Keratinocyte (primary cell): ENCODE data around the gene SUPT16H. TPM values are rescaled to one million over a fixed set of nuclear protein-coding genes. Genes with fewer than 3 reads are reported as not detected.

ENCODE experiments used
- DNase-seq: peaks from one replicate; pipeline ENCODE4 v3.0.0-alpha.2; 2011; ENCODE audit warnings: low read depth, missing footprints, low spot score
- FAIRE-seq: peaks from 2 replicates; lab custom pipeline; 2011; peaks lifted over from hg19 to GRCh38; lab: Jason Lieb, UNC
- H2AFZ ChIP-seq: 2 replicates; pipeline ENCODE4 v1.6.0; 2012; ENCODE audit warnings: low read length, control low read depth, inconsistent platforms; ENCODE audit not compliant: control insufficient read depth
- H3K27ac ChIP-seq: 2 replicates; pipeline ENCODE4 v1.5.1; 2011; ENCODE audit warnings: low read length; ENCODE audit not compliant: control insufficient read depth, insufficient read depth
- H3K27me3 ChIP-seq: 3 replicates; pipeline ENCODE4 v1.6.0; 2011; ENCODE audit warnings: low read length; ENCODE audit not compliant: control insufficient read depth, insufficient read depth; ENCODE audit errors: extremely low read depth
- H3K36me3 ChIP-seq, 2 experiments: 2 replicates in 1 of 2; 3 replicates in 1 of 2; pipeline ENCODE4 v1.5.1; 2011; ENCODE audit warnings: low read length in 2 of 2, mild to moderate bottlenecking in 1 of 2; ENCODE audit not compliant: control insufficient read depth in 2 of 2, insufficient read depth in 2 of 2; ENCODE audit errors: extremely low read depth in 1 of 2
- H3K4me1 ChIP-seq: 3 replicates; pipeline ENCODE4 v1.5.1; 2011; ENCODE audit warnings: low read length; ENCODE audit not compliant: control insufficient read depth, insufficient read depth; ENCODE audit errors: extremely low read depth
- H3K4me2 ChIP-seq: 3 replicates; pipeline ENCODE4 v1.6.0; 2011; ENCODE audit warnings: low read depth, low read length; ENCODE audit not compliant: control insufficient read depth, insufficient read depth; ENCODE audit errors: extremely low read depth
- H3K4me3 ChIP-seq, 3 experiments: fragments of 200-600 bp in 1 of 3; sonication (generic) in 1 of 3; 2 replicates in 2 of 3; 3 replicates in 1 of 3; pipeline ENCODE4 v1.5.1; 2011 to 2016; ENCODE audit warnings: low read length in 3 of 3, mild to moderate bottlenecking in 3 of 3, control low read depth in 2 of 3, inconsistent platforms in 1 of 3, low read depth in 1 of 3, mixed read lengths in 1 of 3, mixed run types in 1 of 3, moderate library complexity in 1 of 3; ENCODE audit not compliant: control insufficient read depth in 2 of 3, insufficient read depth in 2 of 3; ENCODE audit errors: extremely low read depth in 1 of 3
- H3K79me2 ChIP-seq: 2 replicates; pipeline ENCODE4 v1.6.0; 2012; ENCODE audit warnings: low read length; ENCODE audit not compliant: control insufficient read depth, insufficient read depth
- H3K9ac ChIP-seq: 3 replicates; pipeline ENCODE4 v1.6.0; 2011; ENCODE audit warnings: low read length; ENCODE audit not compliant: control insufficient read depth, insufficient read depth; ENCODE audit errors: extremely low read depth
- H3K9me1 ChIP-seq: 3 replicates; pipeline ENCODE4 v1.6.0; 2011; ENCODE audit warnings: low read length; ENCODE audit not compliant: control insufficient read depth, insufficient read depth; ENCODE audit errors: extremely low read depth
- H3K9me3 ChIP-seq: 2 replicates; pipeline ENCODE4 v1.5.1; 2012; ENCODE audit warnings: low read depth, low read length; ENCODE audit not compliant: control insufficient read depth
- H4K20me1 ChIP-seq: 3 replicates; pipeline ENCODE4 v1.6.0; 2011; ENCODE audit warnings: low read length; ENCODE audit not compliant: control insufficient read depth, insufficient read depth; ENCODE audit errors: extremely low read depth
- EZH2 ChIP-seq: IDR thresholded peaks from one replicate; pipeline ENCODE4 v1.6.1; 2012; ENCODE audit warnings: inconsistent platforms, mild to moderate bottlenecking, low read length, moderate library complexity
- dilution Hi-C: fragments of 300-500 bp; cut with MboI; formaldehyde crosslinking; loops from one replicate; pipeline ENCODE4 v1.7.0; 2020; ENCODE audit warnings: low sequenced_read_pairs; ENCODE audit not compliant: extremely low pct_ligation_motif_present
- polyA plus RNA-seq, 5 experiments: library from polyadenylated mRNA; depleted of rRNA in 3 of 5; stranded (reverse) in 3 of 5; stranded (forward) in 1 of 5; unstranded in 1 of 5; fragments of >200 nt; gene quantifications; 1 replicate in 1 of 5; 2 replicates in 3 of 5; 3 replicates in 1 of 5; pipeline versions ENCODE4 v1.2.1 to v1.2.3, GENCODE V29; 2011 to 2012; ENCODE audit warnings: missing spikeins in 2 of 5, low read depth in 1 of 5, low replicate concordance in 1 of 5
- TF ChIP-seq, protein P1 (sequence below), 3 experiments: IDR thresholded peaks in 1 of 3; conservative IDR thresholded peaks in 1 of 3; optimal IDR thresholded peaks in 1 of 3; 2 replicates in 2 of 3; 3 replicates in 1 of 3; pipeline versions ENCODE3 to v1.5.1; 2011; ENCODE audit warnings: low read length in 3 of 3, mild to moderate bottlenecking in 3 of 3, moderate library complexity in 2 of 3, control low read depth in 1 of 3, inconsistent platforms in 1 of 3; ENCODE audit not compliant: insufficient read depth in 2 of 3; ENCODE audit errors: extremely low read depth in 1 of 3

SUPT16H gene
- polyA plus RNA-seq, 1 donor (not counting 4 experiments of a cell fraction or from before 2014, with no cell fraction given) = 79.4 TPM

DNA sequence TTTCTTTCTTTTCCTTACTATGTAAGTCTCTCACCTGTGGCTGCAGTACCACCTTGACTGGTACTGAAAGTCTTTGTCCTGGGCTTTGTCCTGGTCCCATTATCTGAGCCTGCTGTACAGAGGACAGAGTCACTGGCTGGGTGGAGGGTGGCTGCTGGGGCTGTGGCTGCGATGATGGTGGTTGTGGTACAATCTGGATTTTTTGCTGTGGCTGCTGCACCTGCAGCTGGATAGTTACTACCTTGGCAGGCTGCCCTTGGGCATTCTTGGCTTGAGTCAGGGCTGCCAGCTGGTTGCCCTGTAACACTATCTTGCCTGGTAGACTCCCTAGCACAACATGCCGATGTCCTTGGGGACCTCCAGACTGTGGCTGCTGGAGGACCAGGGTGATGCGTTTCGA lies 45.1 kb upstream of the SUPT16H start:
- Histone ChIP-seq H2AFZ (no peak overlapping the region), H3K9me3 (no peaks in the 10 kb centered on the region), H3K27me3 (no peaks in the 10 kb centered on the region), H3K79me2 (peaks cover 41% of the 10 kb centered on the region), H3K27ac (no peak overlapping the region), H3K4me3 (no peak overlapping the region), H3K36me3 (peaks cover 37 to 41% of the 10 kb centered on the region in 2 experiments), H4K20me1 (peaks cover 6% of the 10 kb centered on the region), H3K4me2 (no peak overlapping the region), H3K4me1 (no peaks in the 10 kb centered on the region), H3K9ac (no peak overlapping the region), H3K9me1 (no peaks in the 10 kb centered on the region)
- TF ChIP-seq, protein P1, sequence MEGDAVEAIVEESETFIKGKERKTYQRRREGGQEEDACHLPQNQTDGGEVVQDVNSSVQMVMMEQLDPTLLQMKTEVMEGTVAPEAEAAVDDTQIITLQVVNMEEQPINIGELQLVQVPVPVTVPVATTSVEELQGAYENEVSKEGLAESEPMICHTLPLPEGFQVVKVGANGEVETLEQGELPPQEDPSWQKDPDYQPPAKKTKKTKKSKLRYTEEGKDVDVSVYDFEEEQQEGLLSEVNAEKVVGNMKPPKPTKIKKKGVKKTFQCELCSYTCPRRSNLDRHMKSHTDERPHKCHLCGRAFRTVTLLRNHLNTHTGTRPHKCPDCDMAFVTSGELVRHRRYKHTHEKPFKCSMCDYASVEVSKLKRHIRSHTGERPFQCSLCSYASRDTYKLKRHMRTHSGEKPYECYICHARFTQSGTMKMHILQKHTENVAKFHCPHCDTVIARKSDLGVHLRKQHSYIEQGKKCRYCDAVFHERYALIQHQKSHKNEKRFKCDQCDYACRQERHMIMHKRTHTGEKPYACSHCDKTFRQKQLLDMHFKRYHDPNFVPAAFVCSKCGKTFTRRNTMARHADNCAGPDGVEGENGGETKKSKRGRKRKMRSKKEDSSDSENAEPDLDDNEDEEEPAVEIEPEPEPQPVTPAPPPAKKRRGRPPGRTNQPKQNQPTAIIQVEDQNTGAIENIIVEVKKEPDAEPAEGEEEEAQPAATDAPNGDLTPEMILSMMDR (optimal IDR thresholded peaks at IDR 0.05 in 1 of 3, IDR thresholded peaks at IDR 0.05 in 1 of 3, conservative IDR thresholded peaks at IDR 0.05 in 1 of 3; ENCODE audit: extremely low read depth in 1 of 3, insufficient read depth in 2 of 3, low read length in 3 of 3) = no peak
- TF ChIP-seq EZH2 = no peak
- FAIRE-seq (no peak), DNase-seq (no peak)
- dilution Hi-C loops = no loop called here

DNA sequence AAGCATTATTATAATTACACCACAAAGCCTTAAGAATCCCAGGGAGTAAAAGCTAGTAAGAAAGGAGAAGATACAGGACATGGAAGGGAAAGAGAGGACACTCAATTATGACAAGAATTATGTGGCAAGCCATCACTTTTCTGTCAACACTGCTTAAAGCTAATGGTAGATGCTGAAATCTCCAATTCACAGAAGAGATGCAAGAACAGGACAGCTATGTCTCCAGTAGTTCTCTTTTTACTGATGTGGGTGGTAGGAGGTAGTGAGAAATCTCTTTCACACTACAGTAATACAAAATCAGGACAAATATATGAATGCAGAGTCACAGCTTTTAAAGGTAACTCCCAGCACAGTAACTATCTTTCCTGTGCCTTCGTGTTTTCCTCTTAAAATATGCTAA lies 42.9 kb upstream of the SUPT16H start:
- Histone ChIP-seq H3K9me1 (no peaks in the 10 kb centered on the region), H3K4me2 (no peak overlapping the region), H3K79me2 (peaks cover 22% of the 10 kb centered on the region), H2AFZ (no peak overlapping the region), H3K27me3 (no peaks in the 10 kb centered on the region), H4K20me1 (peaks cover 6% of the 10 kb centered on the region), H3K9ac (no peak overlapping the region), H3K4me1 (no peaks in the 10 kb centered on the region), H3K4me3 (no peak overlapping the region), H3K9me3 (no peaks in the 10 kb centered on the region), H3K36me3 (peaks cover 42 to 48% of the 10 kb centered on the region in 2 experiments), H3K27ac (no peak overlapping the region)
- DNase-seq = no peak
- no peak for TF ChIP-seq EZH2
- TF ChIP-seq, protein P1 (optimal IDR thresholded peaks at IDR 0.05 in 1 of 3, IDR thresholded peaks at IDR 0.05 in 1 of 3, conservative IDR thresholded peaks at IDR 0.05 in 1 of 3; ENCODE audit: extremely low read depth in 1 of 3, insufficient read depth in 2 of 3, low read length in 3 of 3) = no peak
- dilution Hi-C loops = no loop called here
- no peak for FAIRE-seq
